ENCODE measurements around the gene KRTAP5-8.
"Not testable (repeated sequence)": the region's sequence is repeated elsewhere in the genome, so short reads cannot be mapped to it uniquely, and the experiment has no call there.

KRTAP5-8 gene

GRCh38 chr11:71505781-71506180, 32.0 kb upstream of the KRTAP5-8 start:
- in situ Hi-C loops (cut with MboI; ENCODE audit: low sequenced_read_pairs) = no loop called here

- in situ Hi-C loops (cut with MboI; ENCODE audit: low sequenced_read_pairs) = no loop called here
Measured at GRCh38 chr11:71507102-71507501, 30.7 kb upstream of the KRTAP5-8 start.

GRCh38 chr11:71518506-71519471, 19.0 kb upstream of the KRTAP5-8 start:
- in situ Hi-C loops (cut with MboI; ENCODE audit: low sequenced_read_pairs) = no loop called here

GRCh38 chr11:71519546-71519945, 18.3 kb upstream of the KRTAP5-8 start:
- in situ Hi-C loops (cut with MboI; ENCODE audit: low sequenced_read_pairs) = no loop called here

- in situ Hi-C loops (cut with MboI; ENCODE audit: low sequenced_read_pairs) = no loop called here
Measured at GRCh38 chr11:71525188-71525937, 12.5 kb upstream of the KRTAP5-8 start.

- in situ Hi-C loops (cut with MboI; ENCODE audit: low sequenced_read_pairs) = no loop called here
Measured at GRCh38 chr11:71525938-71526495, 11.8 kb upstream of the KRTAP5-8 start.

GRCh38 chr11:71526796-71527575, 10.8 kb upstream of the KRTAP5-8 start, which contains the start of gene KRTAP5-7:
TSS of gene KRTAP5-7 (plus strand) at chr11:71527267. CDS start at chr11:71527301, 34 bp downstream.
- in situ Hi-C loops (cut with MboI; ENCODE audit: low sequenced_read_pairs) = not testable (repeated sequence)

- in situ Hi-C loops (cut with MboI; ENCODE audit: low sequenced_read_pairs) = no loop called here
Measured at GRCh38 chr11:71527576-71528210, 10.1 kb upstream of the KRTAP5-8 start.

- in situ Hi-C loops (cut with MboI; ENCODE audit: low sequenced_read_pairs) = no loop called here
Measured at GRCh38 chr11:71530602-71531001, 7.2 kb upstream of the KRTAP5-8 start.

GRCh38 chr11:71532036-71532610, 5.7 kb upstream of the KRTAP5-8 start:
- in situ Hi-C loops (cut with MboI; ENCODE audit: low sequenced_read_pairs) = no loop called here

GRCh38 chr11:71534711-71535608, 2.9 kb upstream of the KRTAP5-8 start:
- in situ Hi-C loops (cut with MboI; ENCODE audit: low sequenced_read_pairs) = not testable (repeated sequence)

GRCh38 chr11:71535825-71536224, 2.0 kb upstream of the KRTAP5-8 start:
- in situ Hi-C loops (cut with MboI; ENCODE audit: low sequenced_read_pairs) = no loop called here

GRCh38 chr11:71537537-71537936, 288 bp upstream of the KRTAP5-8 start:
- in situ Hi-C loops (cut with MboI; ENCODE audit: low sequenced_read_pairs) = no loop called here

GRCh38 chr11:71538666-71538990, 803 bp downstream of the KRTAP5-8 start:
- in situ Hi-C loops (cut with MboI; ENCODE audit: low sequenced_read_pairs) = no loop called here

GRCh38 chr11:71539017-71539416, 1.2 kb downstream of the KRTAP5-8 start:
- in situ Hi-C loops (cut with MboI; ENCODE audit: low sequenced_read_pairs) = no loop called here

- in situ Hi-C loops (cut with MboI; ENCODE audit: low sequenced_read_pairs) = not testable (repeated sequence)
Measured at GRCh38 chr11:71539971-71540370, 2.1 kb downstream of the KRTAP5-8 start.

GRCh38 chr11:71540521-71541304, 2.9 kb downstream of the KRTAP5-8 start:
- in situ Hi-C loops (cut with MboI; ENCODE audit: low sequenced_read_pairs) = not testable (repeated sequence)

GRCh38 chr11:71542382-71542781, 4.6 kb downstream of the KRTAP5-8 start:
- in situ Hi-C loops (cut with MboI; ENCODE audit: low sequenced_read_pairs) = no loop called here

Measured in hTERT RPE-1 (cell line).